Neural progenitor cell (in vitro differentiated cells): Measurements from ENCODE around the gene KRTAP12-2. TPM values are rescaled to one million over a fixed set of nuclear protein-coding genes. Genes with fewer than 3 reads are reported as not detected.
A peak's percentile ranks its signal among the peaks of the same experiment; 100 is the strongest.
"Not testable (repeated sequence)": the region's sequence is repeated elsewhere in the genome, so short reads cannot be mapped to it uniquely, and the experiment has no call there.

Experiments used
- DNase-seq: peaks from one replicate; pipeline ENCODE4 v3.0.0-alpha.2; 2016; ENCODE audit warnings: low spot score
- H2AFZ ChIP-seq: fragments of 200-600 bp; sonication (generic); replicated peaks from 2 replicates; pipeline ENCODE4 v1.6.1; 2016; ENCODE audit warnings: antibody characterized with exemption
- H3F3A ChIP-seq: fragments of 200-600 bp; sonication (generic); 2 replicates; pipeline ENCODE4 v1.6.1; 2016; ENCODE audit warnings: antibody characterized with exemption, low read depth
- H3K27ac ChIP-seq: fragments of 200-600 bp; sonication (generic); 2 replicates; pipeline ENCODE4 v1.5.1; 2016; ENCODE audit warnings: mild to moderate bottlenecking
- H3K27me3 ChIP-seq: fragments of 200-600 bp; sonication (generic); 2 replicates; pipeline ENCODE4 v1.6.1; 2016; ENCODE audit warnings: mild to moderate bottlenecking, moderate library complexity
- H3K36me3 ChIP-seq: fragments of 200-600 bp; sonication (generic); 2 replicates; pipeline ENCODE4 v1.5.1; 2016
- H3K4me1 ChIP-seq: fragments of 200-600 bp; sonication (generic); 2 replicates; pipeline ENCODE4 v1.6.1; 2016; ENCODE audit warnings: mixed run types
- H3K4me2 ChIP-seq: fragments of 200-600 bp; sonication (generic); 2 replicates; pipeline ENCODE4 v1.6.1; 2016
- H3K4me3 ChIP-seq: fragments of 200-600 bp; sonication (generic); 2 replicates; pipeline ENCODE4 v1.5.1; 2016
- H3K79me2 ChIP-seq: fragments of 200-600 bp; sonication (generic); 2 replicates; pipeline ENCODE4 v1.6.1; 2016; ENCODE audit warnings: low read depth
- H3K9ac ChIP-seq: fragments of 200-600 bp; sonication (generic); 2 replicates; pipeline ENCODE4 v1.6.1; 2016
- H3K9me3 ChIP-seq: fragments of 200-600 bp; sonication (generic); 2 replicates; pipeline ENCODE4 v1.5.1; 2016; ENCODE audit warnings: low read depth
- H4K20me1 ChIP-seq: fragments of 200-600 bp; sonication (generic); 2 replicates; pipeline ENCODE4 v1.6.1; 2016; ENCODE audit warnings: low read depth
- H3K27ac Mint-ChIP-seq: 3 replicates; pipeline ENCODE4 v1.8.0; 2021; ENCODE audit warnings: mixed read lengths
- H3K27me3 Mint-ChIP-seq: 2 replicates; pipeline ENCODE4 v1.8.0; 2022; ENCODE audit warnings: low read depth, mild to moderate bottlenecking, inconsistent platforms, moderate library complexity, mixed read lengths; ENCODE audit not compliant: insufficient read depth
- H3K36me3 Mint-ChIP-seq: 3 replicates; pipeline ENCODE4 v1.8.0; 2021; ENCODE audit warnings: mixed read lengths
- H3K4me1 Mint-ChIP-seq: 3 replicates; pipeline ENCODE4 v1.8.0; 2021; ENCODE audit warnings: mixed read lengths
- H3K4me3 Mint-ChIP-seq: 3 replicates; pipeline ENCODE4 v1.8.0; 2021; ENCODE audit warnings: mild to moderate bottlenecking, moderate library complexity, mixed read lengths
- H3K9me3 Mint-ChIP-seq: 3 replicates; pipeline ENCODE4 v1.8.0; 2020; ENCODE audit warnings: mixed read lengths
- EZH2 ChIP-seq: fragments of 200-600 bp; sonication (generic); IDR thresholded peaks from 2 replicates; pipeline ENCODE4 v1.6.1; 2017; ENCODE audit warnings: antibody characterized with exemption, mild to moderate bottlenecking, moderate library complexity
- EZH2phosphoT487 ChIP-seq: fragments of 200-600 bp; sonication (generic); IDR thresholded peaks from 2 replicates; pipeline ENCODE4 v1.6.1; 2017; ENCODE audit warnings: antibody characterized with exemption
- total RNA-seq: library from RNA; depleted of rRNA; stranded (reverse); fragments of >200 nt; gene quantifications from 2 replicates; pipeline ENCODE4 v1.2.3, GENCODE V29; 2015; ENCODE audit warnings: low replicate concordance
- TF ChIP-seq, protein P1 (sequence below): fragments of 200-600 bp; sonication (generic); IDR thresholded peaks from 2 replicates; pipeline ENCODE4 v1.5.1; 2017; ENCODE audit warnings: antibody characterized with exemption, mild to moderate bottlenecking

The KRTAP12-2 gene
- total RNA-seq, 1 donor from 2014 or later = not detected

DNA sequence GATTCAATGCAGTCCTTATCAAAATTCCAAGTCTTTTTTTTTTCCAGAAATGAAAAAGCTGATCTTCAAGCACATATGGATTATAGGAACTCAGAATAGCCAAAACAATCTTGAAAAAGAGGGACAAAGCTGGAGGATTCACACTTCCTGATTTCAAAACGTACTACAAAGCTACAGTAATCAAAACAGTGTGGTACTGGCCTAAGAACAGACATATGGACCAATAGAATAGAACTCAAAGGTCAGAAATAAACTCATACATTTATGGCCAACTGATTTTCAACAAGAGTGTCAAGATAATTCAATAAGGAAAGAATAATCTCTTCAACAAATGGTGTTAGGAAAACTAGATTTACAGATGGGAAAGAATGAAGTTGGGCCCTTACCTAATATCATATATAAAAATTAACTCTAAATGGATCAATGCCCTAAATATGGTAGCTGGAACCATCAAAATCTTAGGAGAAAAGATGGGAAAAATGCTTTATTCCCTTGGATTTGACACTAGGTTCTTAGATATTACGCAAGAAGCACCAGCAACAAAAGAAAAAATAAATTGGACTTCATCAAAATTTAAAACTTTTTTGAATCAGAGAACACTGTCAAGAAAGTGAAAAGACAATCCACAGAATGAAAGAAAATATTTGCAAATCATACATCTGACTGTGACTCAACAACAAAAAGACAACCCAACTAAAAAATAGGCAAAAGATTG, 26.2 kb upstream of the KRTAP12-2 start:
- Histone ChIP-seq H3K36me3 (no peaks in the 10 kb centered on the region), H3K79me2 (no peaks in the 10 kb centered on the region), H3F3A (no peaks in the 10 kb centered on the region), H3K4me1 (peaks cover 10% of the 10 kb centered on the region), H3K27me3 (no peaks in the 10 kb centered on the region), H3K9me3 (peaks cover 5% of the 10 kb centered on the region), H4K20me1 (no peaks in the 10 kb centered on the region), H3K4me2 (no peak overlapping the region), H2AFZ (no peak overlapping the region), H3K27ac (no peak overlapping the region), H3K4me3 (no peak overlapping the region), H3K9ac (no peak overlapping the region)
- Mint-ChIP-seq H3K4me1 (peaks cover 23% of the 10 kb centered on the region), H3K27me3 (peaks cover 25% of the 10 kb centered on the region), H3K36me3 (peaks cover 3% of the 10 kb centered on the region), H3K27ac (no peak overlapping the region), H3K4me3 (no peak overlapping the region), H3K9me3 (peaks cover 19% of the 10 kb centered on the region)
- TF ChIP-seq, protein P1, sequence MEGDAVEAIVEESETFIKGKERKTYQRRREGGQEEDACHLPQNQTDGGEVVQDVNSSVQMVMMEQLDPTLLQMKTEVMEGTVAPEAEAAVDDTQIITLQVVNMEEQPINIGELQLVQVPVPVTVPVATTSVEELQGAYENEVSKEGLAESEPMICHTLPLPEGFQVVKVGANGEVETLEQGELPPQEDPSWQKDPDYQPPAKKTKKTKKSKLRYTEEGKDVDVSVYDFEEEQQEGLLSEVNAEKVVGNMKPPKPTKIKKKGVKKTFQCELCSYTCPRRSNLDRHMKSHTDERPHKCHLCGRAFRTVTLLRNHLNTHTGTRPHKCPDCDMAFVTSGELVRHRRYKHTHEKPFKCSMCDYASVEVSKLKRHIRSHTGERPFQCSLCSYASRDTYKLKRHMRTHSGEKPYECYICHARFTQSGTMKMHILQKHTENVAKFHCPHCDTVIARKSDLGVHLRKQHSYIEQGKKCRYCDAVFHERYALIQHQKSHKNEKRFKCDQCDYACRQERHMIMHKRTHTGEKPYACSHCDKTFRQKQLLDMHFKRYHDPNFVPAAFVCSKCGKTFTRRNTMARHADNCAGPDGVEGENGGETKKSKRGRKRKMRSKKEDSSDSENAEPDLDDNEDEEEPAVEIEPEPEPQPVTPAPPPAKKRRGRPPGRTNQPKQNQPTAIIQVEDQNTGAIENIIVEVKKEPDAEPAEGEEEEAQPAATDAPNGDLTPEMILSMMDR = no peak
- TF ChIP-seq EZH2 (no peak), EZH2phosphoT487 (no peak)
- DNase-seq = no peak

DNA sequence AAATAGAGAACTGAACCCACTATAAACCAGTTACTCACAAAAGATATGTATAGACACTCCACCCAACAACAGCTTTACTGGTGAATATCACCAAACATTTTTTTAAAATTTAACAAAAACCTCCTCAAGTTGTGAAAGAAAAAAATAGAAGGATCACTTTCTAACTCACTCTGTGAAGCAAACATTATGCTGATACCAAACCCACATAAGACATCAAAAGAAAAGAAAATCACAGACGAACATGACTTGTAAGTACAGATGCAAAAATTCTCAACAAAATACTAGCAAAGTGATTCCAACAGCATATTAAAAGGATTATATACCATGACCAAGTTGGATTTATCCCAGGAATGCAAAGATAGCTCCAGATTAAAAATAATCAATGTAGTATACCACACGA, 25.0 kb upstream of the KRTAP12-2 start:
- H3K79me2 ChIP-seq = no peaks in the 10 kb centered on the region
- peaks cover 6% of the 10 kb centered on the region for H3K4me1 ChIP-seq
- Mint-ChIP-seq H3K36me3 (peaks cover 3% of the 10 kb centered on the region), H3K4me3 (no peak overlapping the region), H3K27ac (no peak overlapping the region), H3K27me3 (peaks cover 21% of the 10 kb centered on the region), H3K4me1 (peaks cover 27% of the 10 kb centered on the region), H3K9me3 (peaks cover 19% of the 10 kb centered on the region)
- no peak overlapping the region for H2AFZ ChIP-seq
- H3K9me3 ChIP-seq = peaks cover 5% of the 10 kb centered on the region
- H3K9ac ChIP-seq = no peak overlapping the region
- H3K4me3 ChIP-seq = no peak overlapping the region
- no peak overlapping the region for H3K27ac ChIP-seq
- DNase-seq = no peak
- TF ChIP-seq, protein P1 = no peak
- TF ChIP-seq EZH2phosphoT487 (no peak), EZH2 (no peak)
- H3K4me2 ChIP-seq = no peak overlapping the region
- H3K27me3 ChIP-seq = peaks cover 13% of the 10 kb centered on the region
- H3F3A ChIP-seq = peaks cover 6% of the 10 kb centered on the region
- no peaks in the 10 kb centered on the region for H4K20me1 ChIP-seq
- H3K36me3 ChIP-seq = no peaks in the 10 kb centered on the region

DNA sequence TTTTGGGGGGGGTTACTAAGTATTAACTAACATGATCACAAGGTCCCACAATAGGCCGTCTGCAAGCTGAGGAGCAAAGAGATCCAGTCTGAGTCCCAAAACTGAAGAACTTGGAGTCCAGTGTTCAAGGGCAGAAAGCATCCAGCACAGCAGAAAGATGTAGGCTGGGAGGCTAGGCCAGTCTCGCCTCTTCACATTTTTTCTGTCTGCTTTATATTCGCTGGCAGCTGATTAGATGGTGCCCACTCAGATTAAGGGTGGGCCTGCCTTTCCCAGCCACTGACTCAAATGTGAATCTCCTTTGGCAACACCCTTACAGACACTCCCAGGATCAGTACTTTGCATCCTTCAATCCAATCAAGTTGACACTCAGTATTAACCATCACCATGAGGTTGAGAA, 23.0 kb upstream of the KRTAP12-2 start:
- not testable (repeated sequence) for H3K9me3 ChIP-seq, H3K79me2 ChIP-seq, H3K4me3 Mint-ChIP-seq, H2AFZ ChIP-seq, H3K36me3 Mint-ChIP-seq, H3K4me2 ChIP-seq, H3K27ac ChIP-seq, H4K20me1 ChIP-seq, H3K9ac ChIP-seq, H3K4me3 ChIP-seq, H3F3A ChIP-seq, H3K27ac Mint-ChIP-seq, H3K36me3 ChIP-seq, DNase-seq
- Histone ChIP-seq H3K4me1 (peaks cover 12% of the 10 kb centered on the region), H3K27me3 (peaks cover 14% of the 10 kb centered on the region)
- H3K27me3 Mint-ChIP-seq = peaks cover 21% of the 10 kb centered on the region
- peaks cover 23% of the 10 kb centered on the region for H3K4me1 Mint-ChIP-seq
- peaks cover 18% of the 10 kb centered on the region for H3K9me3 Mint-ChIP-seq

DNA sequence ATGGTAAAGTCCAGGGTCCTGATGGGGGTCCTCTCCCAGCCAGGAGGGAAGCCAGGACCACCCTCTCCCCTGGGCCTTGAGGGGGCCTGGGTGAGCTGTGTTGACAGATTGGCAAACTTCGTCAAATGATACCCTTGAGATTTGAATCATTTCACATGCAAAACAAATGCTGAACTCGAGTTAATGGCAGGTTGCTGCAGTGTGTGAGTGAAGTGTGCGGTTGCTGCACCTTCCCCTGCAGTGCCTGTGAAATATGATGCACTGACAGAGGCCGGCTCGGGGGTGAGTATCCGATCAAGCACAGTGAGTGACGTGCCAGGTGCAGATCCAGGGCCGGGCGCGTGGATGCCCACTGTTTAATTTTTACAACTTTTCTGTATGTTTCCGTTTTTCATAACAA, 20.9 kb upstream of the KRTAP12-2 start:
- Histone ChIP-seq H3K9me3 (no peaks in the 10 kb centered on the region), H3K27ac (no peak overlapping the region), H3K9ac (no peak overlapping the region), H3K4me1 (peaks cover 12% of the 10 kb centered on the region), H3K4me3 (no peak overlapping the region), H2AFZ (no peak overlapping the region), H3F3A (peaks cover 9% of the 10 kb centered on the region), H3K4me2 (no peak overlapping the region), H4K20me1 (no peaks in the 10 kb centered on the region), H3K36me3 (no peaks in the 10 kb centered on the region), H3K27me3 (peaks cover 19% of the 10 kb centered on the region), H3K79me2 (no peaks in the 10 kb centered on the region)
- Mint-ChIP-seq H3K4me3 (peak overlapping the region; percentile 52), H3K27ac (peak overlapping the region; percentile 74), H3K27me3 (peaks cover 23% of the 10 kb centered on the region), H3K9me3 (peaks cover 16% of the 10 kb centered on the region), H3K36me3 (peaks cover under 1% of the 10 kb centered on the region), H3K4me1 (peaks cover 23% of the 10 kb centered on the region)
- DNase-seq = no peak
- TF ChIP-seq, protein P1 = no peak
- TF ChIP-seq EZH2 (no peak), EZH2phosphoT487 (no peak)
